HG02885 (cell line): ENCODE results near the gene SLC35A5.

Experiments used
- ATAC-seq: cut with Tn5 transposase; IDR thresholded peaks from one replicate; pipeline ENCODE4 v1.9.1; 2021; ENCODE audit warnings: mild to moderate bottlenecking; ENCODE audit not compliant: unreplicated experiment, poor library complexity

The SLC35A5 gene

DNA sequence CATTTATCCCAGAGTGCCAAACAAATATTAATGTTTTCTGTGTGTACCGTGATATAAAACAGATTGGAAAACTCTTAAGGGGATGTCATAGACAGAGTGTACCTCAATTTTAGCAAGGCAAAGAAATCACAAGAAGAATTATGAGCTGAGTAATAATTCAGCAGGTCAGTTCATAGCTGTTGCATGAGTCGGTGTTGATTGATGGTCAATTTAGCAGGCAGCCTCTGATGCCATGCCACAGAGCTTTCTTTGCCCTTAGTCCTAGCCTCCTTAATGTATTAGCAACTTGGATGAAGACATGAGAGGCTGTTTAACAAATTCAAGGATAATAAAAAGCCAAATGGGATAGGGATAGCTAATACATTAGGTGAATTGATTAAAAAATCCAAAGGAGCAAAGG lies 6.8 kb downstream of the SLC35A5 start:
- ATAC-seq: no peak

DNA sequence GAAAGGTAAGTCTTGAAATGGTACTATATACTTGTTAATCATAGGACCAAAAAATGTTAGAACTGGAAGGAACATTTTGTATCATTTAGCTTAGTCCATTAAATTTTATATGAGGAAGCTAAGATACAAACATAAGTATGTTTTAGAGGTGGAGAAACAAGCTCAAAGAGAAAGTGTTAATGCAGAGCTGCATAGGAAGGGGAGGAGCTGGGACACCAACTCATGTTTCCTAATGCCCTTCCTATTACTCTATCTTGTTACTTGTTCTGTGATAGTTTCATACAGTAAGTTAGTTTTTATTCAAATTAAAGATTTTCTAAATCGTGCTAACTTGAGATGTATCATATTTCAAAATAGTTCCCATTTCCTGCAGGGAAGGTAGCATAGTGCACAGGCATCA lies 7.4 kb downstream of the SLC35A5 start:
- ATAC-seq: no peak

GRCh38 chr3:112572701-112573100 lies 10.9 kb downstream of the SLC35A5 start:
- ATAC-seq: no peak

- ATAC-seq: no peak
These were observed 17.4 kb downstream of the SLC35A5 start for GRCh38 chr3:112579232-112579631.

DNA sequence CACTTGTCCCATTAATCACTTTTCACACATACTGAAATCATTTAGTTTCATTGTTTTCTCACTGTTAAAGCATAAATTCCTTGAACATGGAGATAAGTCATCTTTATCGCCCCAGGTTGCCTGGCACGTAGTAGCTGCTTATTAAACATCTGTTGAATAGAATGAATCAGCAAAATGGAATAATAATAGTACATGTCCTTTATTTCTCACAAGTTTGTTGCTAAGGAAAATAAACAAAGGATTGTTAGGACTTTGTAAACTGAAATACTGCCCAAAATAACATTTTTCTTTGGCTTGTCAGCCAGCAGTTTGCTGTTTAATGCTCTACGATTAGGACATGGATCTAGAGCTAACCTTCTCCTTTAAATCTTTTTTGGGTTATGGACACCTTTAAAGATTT lies 17.9 kb downstream of the SLC35A5 start:
- ATAC-seq: no peak

- ATAC-seq: peak; percentile 50
These were observed 20.5 kb downstream of the SLC35A5 start for GRCh38 chr3:112582244-112582874.

DNA sequence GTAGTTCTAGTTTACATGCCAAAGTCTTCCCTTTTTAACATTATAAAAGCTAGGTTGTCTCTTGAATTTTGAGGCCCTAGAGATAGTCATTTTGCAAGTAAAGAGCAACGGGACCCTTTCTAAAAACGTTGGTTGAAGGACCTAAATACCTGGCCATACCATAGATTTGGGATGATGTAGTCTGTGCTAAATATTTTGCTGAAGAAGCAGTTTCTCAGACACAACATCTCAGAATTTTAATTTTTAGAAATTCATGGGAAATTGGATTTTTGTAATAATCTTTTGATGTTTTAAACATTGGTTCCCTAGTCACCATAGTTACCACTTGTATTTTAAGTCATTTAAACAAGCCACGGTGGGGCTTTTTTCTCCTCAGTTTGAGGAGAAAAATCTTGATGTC lies 21.3 kb downstream of the SLC35A5 start:
- ATAC-seq: no peak

GRCh38 chr3:112585782-112586181 lies 23.9 kb downstream of the SLC35A5 start:
- no peak for ATAC-seq

DNA sequence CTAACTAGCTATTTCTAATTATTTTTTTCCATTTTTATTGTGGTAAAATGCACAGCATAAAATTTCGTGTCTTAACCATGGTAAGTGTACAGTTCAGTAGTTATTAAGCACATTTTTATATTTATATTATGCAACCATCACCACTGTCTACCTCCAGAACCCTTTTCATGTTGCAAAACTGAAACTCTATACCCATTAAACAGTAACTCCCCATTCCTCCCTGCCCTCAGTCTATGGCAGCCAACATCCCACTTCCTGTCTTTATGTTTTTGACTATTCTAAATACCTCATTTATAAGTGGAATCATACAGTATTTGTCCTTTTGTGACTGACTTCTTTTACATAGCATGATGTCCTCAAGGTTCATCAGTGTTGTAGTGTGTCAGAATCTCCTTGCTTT lies 25.5 kb downstream of the SLC35A5 start:
- ATAC-seq: no peak

DNA sequence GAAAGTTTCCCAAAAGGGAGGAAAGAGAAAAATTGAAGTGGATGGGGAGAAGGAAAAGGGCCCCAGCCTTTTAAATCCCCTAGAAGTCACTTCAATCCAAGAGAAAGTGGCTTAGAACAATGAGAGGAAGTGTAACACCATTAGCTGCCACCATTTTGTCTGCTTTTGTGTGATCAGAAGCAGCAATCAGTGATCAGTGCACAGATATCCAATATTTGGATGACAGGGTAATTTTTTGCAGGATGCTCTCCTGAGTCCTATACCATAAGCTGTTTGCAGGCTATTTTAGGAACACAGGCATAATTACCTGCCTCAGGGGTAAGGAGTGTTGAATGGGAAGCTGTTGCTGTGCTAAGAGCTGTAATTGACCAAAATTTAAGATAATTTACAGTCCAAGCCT lies 31.4 kb downstream of the SLC35A5 start:
- ATAC-seq: no peak

GRCh38 chr3:112594856-112595255 lies 33.0 kb downstream of the SLC35A5 start:
- ATAC-seq: no peak

- no peak for ATAC-seq
These were observed 36.1 kb downstream of the SLC35A5 start for GRCh38 chr3:112597945-112598344.

DNA sequence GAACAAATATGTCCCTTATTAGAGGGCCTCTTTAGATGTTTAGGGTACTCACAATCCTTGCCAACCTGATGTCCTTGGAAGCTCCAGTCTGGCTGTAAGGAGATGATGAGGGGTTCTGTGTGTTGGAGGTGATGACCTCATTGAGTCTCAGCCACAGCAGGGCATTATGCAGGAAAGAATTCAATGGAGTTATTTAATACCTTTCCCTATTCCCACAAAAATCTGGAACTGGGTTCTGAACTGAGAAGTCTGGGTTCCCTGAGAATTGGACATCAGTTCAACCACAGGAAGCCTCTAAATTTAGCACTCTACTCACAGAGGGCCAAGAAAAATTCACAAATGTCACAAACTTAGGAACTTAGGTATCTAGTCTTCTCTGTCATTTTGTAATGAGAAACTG lies 36.9 kb downstream of the SLC35A5 start:
- ATAC-seq: no peak

DNA sequence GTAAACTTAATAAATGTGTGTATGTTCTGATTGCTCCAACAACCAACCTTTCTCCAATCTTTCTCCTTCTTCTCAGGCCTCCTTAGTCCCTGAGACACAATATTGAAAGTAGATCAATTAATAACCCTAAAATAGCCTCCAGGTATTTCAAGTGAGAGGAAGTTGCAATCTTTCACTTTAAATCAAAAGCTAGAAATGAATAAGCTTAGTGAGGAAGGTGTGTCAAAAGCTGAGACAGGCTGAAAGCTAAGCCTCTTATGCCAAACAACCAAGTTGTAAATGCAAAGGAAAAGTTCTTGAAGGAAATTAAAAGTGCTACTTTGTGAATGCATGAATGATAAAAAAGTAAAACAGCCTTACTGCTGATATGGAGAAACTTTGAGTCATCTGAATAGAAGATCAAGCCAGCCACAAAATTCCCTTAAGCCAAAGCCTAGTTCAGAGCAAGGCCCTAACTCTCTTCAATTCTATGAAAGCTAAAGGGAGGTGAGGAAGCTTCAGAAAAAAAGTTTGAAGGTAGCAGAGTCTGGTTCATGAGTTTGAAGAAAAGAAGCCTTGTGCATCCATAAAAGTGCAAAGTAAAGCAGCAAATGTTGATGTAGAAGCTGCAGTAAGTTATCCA lies 40.5 kb downstream of the SLC35A5 start:
- peak; percentile 82 for ATAC-seq

GRCh38 chr3:112604536-112604935 lies 42.7 kb downstream of the SLC35A5 start:
- no peak for ATAC-seq

DNA sequence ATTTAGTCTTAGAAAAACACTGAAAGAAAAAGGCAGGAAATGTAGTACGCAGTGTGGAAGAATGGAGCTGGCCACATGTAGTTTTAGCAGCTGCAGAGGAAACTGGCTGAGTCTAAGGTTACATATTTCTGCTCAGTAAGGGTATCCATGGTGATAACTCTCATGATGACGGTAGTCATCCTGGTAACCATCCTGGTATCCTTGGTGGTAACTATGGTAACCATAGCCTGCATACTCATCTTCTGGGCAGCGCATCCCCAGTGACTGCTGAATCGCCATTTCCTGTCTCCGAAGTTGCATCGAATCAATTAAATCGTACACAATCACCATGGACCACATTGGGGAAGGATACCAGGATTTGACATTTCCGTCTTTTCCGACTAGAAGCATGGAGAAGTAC lies 43.4 kb downstream of the SLC35A5 start:
- no peak for ATAC-seq

- no peak for ATAC-seq
These were observed 44.3 kb downstream of the SLC35A5 start for GRCh38 chr3:112606098-112606497.

- no peak for ATAC-seq
These were observed 46.0 kb downstream of the SLC35A5 start for GRCh38 chr3:112607863-112608262.

GRCh38 chr3:112610121-112610520 lies 48.3 kb downstream of the SLC35A5 start:
- ATAC-seq: no peak

DNA sequence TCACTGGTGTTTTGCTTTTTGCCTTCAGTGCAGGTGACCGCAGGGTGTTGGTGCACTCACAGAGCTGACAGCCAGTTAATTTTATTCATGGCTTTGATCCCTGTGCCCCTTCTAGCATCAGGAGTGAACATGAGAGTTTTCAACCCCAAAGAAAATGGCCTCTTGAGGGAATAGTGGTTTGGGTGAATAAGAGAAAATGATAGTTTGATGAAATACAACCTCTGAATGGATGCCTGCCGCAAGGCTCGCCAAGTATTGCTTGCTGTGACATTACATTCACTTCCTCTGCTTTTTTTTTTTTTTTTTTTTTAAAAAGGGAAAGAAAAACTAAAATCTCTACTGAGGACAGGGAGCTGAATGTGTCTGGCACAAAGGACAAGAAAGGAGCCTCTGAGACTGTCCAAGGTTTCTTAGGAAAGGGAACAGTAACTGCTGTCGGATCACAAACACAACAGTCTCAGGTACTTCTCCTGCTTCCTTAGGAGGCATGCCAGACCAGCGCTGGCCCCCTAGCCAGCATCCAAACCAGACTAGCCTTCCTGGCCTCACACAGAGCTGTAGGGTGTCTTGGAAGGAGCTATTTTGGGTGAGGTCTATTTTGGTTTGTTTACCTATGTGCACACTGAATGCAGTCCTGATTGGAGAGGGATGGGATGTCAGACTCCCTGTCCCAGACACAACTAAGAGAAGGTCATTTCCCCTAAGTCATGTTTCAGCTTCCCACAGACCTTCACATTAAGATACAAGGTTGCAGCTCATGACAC lies 50.1 kb downstream of the SLC35A5 start:
- no peak for ATAC-seq

DNA sequence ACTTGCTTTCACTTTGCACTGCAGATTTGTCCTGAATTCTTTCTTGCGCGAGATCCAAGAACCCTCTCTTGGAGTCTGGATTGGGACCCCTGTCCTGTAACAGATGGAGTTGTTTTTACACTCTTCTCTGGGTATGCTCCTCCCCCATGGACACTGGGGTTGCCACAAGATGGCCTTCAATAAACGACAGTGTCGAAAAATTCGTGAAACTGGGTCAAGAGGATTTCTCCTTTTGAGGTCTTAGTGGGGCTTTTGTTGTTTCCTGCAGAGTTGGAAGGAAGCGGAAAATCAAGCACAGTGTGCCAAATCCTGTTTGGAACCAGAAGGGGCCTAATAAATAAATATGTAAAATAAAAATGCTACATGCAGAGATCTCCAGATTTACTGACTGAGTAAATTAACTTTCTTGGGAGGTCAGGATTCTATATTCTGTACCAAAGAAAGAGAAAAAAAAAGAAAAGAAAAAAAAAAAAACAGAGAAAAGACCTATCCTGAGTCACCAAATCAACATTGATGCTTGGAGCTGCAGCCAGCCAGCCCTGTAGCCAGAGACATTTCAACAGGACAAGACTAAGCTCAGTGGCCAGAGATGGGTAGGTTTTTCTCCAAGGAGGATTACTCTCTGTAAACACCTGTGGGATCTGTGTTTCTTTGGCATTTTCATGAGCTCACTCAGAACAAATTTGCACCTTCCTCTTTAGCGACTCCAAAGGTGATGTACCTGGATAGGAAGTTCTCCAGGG lies 54.3 kb downstream of the SLC35A5 start:
- no peak for ATAC-seq
